RWPE1 (cell line): ENCODE measurements around the gene BPI.

Source experiments
- CTCF ChIA-PET: fragments of 350-600 bp; sonication (Branson Sonifier 250); formaldehyde crosslinking; extraction: SDS; loops from one replicate; lab custom pipeline; 2021; lab: Yijun Ruan, JAX
- POLR2A ChIA-PET: fragments of 400-600 bp; formaldehyde crosslinking; extraction: SDS; loops from one replicate; lab custom pipeline; 2020; ENCODE audit warnings: antibody characterized with exemption; ENCODE audit not compliant: low non-redundant PET; lab: Yijun Ruan, JAX
- DNase-seq: peaks from one replicate; pipeline ENCODE4 v3.0.0; 2012; ENCODE audit warnings: low spot score
- H3K27ac ChIP-seq: fragments of 450-650 bp; 2 replicates; pipeline ENCODE4 v1.5.1; 2017
- CTCF ChIP-seq: fragments of 450-650 bp; conservative IDR thresholded peaks from 2 replicates; pipeline ENCODE4 v1.5.1; 2017; ENCODE audit warnings: low read depth, mild to moderate bottlenecking

Gene BPI

DNA sequence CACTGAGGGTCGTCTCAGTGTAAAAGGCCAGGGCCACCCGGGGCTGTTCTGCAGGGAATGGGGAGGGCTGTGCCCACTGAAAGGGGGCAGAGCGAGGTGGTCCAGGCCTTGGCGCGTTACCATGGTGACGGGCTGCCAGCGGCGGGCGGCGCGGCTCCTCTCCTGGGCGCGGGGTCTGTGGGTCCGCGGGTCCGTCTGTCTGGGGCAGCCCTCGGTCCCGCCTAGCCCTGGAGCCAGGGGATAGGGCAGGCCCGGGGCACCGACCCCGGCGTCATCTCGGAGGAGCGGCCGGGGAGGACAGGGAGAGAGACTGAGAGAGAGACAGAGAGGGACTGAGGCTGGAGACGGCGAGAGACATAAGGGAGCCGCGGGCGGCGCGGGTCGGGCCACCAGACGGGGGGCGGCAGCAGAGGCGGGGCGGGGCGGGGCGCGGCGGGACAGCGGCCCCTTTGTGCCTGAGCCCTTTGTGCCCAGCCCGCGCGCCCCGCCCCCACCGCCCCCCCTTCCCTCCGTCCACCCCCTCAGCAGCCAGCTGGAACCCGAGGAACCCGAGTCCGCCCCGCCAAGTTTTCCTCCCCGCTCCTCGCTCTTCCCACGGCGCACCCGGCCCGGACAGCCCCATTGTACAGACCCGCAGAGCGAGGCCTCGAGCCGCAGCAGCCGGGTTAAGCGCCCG lies 43.4 kb upstream of the BPI start, which contains the start of gene KIAA1755:
Gene KIAA1755 (minus strand): TSS at position 358 of the 676 bp plus-strand sequence. CDS start 235 bp downstream, at position 123.
- no peak for TF ChIP-seq CTCF
- CTCF ChIA-PET: interaction anchor here (0.8 kb wide), 1 partner anchor 145 kb away, joined by 4 read pairs; no protein-coding TSS in a partner anchor
- no peak for DNase-seq
- H3K27ac ChIP-seq: no peak within 1 kb of the TSS
- POLR2A ChIA-PET: no interaction called here

GRCh38 chr20:38261054-38261390 lies 42.9 kb upstream of the BPI start:
- POLR2A ChIA-PET: no interaction called here
- CTCF ChIA-PET: no interaction called here
- no peak for TF ChIP-seq CTCF
- no peak for DNase-seq
- H3K27ac ChIP-seq: no peak overlapping the region

- ChIA-PET POLR2A (no interaction called here), CTCF (no interaction called here)
- TF ChIP-seq CTCF: no peak
- no peak for DNase-seq
- no peak overlapping the region for H3K27ac ChIP-seq
Measured at GRCh38 chr20:38262931-38263330, 41.0 kb upstream of the BPI start.

- ChIA-PET POLR2A (no interaction called here), CTCF (no interaction called here)
- no peak for DNase-seq
- no peak overlapping the region for H3K27ac ChIP-seq
- no peak for TF ChIP-seq CTCF
Measured at GRCh38 chr20:38266426-38266825, 37.5 kb upstream of the BPI start.

- CTCF ChIA-PET: interaction anchor here (0.6 kb wide), 1 partner anchor 49 kb away, joined by 3 read pairs; no protein-coding TSS in a partner anchor
- H3K27ac ChIP-seq: no peak overlapping the region
- no peak for DNase-seq
- no peak for TF ChIP-seq CTCF
- POLR2A ChIA-PET: no interaction called here
Measured at GRCh38 chr20:38267296-38267695, 36.7 kb upstream of the BPI start.

DNA sequence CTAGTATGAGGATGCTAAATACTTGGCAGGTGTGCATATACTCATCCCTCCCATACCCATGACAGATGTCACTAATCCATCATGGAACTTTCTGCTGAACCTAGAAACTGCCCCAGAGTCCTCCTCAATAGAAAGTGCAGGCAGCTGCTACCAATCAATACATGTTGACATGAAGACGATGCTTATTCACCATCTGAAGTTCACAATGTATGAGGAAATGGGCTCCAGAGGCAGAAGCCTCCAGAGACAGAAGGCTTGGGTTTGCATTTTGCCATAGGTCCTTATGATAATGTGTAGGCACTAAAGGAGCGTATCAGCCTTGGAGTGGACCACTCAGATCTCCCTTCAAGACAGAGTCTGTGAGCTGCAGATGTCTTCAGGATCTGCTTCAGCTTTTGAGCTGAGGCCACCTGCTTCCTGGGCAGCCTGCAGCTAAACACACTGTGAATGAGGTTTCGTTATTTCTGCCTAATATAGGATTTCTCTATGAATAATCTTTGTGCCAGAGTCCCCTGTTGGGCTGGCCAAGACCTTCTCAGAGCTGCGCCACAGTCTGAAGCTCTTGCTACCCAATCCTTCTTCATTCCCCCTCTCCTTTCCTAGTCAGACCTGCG lies 35.9 kb upstream of the BPI start:
- no peak overlapping the region for H3K27ac ChIP-seq
- DNase-seq: no peak
- TF ChIP-seq CTCF: no peak
- ChIA-PET CTCF (no interaction called here), POLR2A (no interaction called here)
